ENCODE measurements around the gene LRRC27. TPM values are rescaled to one million over a fixed set of nuclear protein-coding genes. Genes with fewer than 3 reads are reported as not detected.
"Not testable (repeated sequence)": the region's sequence is repeated elsewhere in the genome, so short reads cannot be mapped to it uniquely, and the experiment has no call there.

LRRC27 gene
- total RNA-seq, result 3.8 TPM
- long read RNA-seq, partial matches to known transcripts, result 3 of 6 reads
- long read RNA-seq, other reads (novel, unspliced or antisense), result 3 of 6 reads

DNA sequence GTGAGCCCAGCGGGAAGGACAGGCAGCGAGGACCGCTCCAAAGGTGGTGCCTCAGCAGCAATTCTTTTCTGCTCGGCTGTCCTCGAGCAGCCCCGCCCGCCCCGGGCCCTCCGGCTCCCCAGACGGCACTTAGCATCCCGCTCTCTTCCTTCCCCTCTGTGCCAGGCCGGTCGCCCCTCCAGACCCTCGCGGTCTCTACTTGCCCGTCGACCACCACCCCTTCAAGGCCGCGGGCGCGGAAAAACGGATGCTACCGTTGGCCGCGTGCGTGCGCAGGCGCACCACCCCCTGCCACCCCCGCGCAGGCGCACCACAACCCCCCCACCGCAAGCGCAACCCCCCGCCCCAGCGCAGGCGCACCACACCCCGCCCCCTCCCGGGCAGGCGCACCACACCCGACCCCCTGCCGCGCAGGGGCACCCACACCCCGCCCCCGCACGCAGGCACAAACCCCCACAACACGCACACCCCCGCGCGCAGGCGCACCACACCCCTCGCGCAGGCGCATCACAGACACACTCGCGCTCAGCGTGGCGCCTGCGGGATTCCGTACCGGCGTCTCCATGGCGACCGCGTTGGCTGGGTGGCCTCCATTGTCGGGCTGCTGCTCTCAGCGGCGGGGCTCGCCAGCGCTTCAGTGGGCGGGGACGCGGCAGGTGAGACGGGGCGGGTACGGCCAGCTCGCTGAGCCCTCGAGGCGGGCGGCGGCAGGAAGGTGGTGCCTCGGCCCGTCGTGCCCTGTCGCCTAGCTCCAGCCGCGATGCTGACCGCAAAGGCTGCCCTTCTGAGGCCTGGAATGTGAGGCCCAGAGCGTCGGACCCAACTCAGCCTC is at the start of gene LRRC27:
LRRC27 (plus strand) TSS at position 593 of the 832 bp plus-strand sequence. CDS start 1,332 bp downstream, outside the sequence.
- intact Hi-C loops (cut with DNase I), result loop anchor here (2.0 kb wide), 1 partner anchor 23 kb away; no protein-coding TSS in a partner anchor
- peak; percentile 98 for DNase-seq (ENCODE audit: low spot score)

DNA sequence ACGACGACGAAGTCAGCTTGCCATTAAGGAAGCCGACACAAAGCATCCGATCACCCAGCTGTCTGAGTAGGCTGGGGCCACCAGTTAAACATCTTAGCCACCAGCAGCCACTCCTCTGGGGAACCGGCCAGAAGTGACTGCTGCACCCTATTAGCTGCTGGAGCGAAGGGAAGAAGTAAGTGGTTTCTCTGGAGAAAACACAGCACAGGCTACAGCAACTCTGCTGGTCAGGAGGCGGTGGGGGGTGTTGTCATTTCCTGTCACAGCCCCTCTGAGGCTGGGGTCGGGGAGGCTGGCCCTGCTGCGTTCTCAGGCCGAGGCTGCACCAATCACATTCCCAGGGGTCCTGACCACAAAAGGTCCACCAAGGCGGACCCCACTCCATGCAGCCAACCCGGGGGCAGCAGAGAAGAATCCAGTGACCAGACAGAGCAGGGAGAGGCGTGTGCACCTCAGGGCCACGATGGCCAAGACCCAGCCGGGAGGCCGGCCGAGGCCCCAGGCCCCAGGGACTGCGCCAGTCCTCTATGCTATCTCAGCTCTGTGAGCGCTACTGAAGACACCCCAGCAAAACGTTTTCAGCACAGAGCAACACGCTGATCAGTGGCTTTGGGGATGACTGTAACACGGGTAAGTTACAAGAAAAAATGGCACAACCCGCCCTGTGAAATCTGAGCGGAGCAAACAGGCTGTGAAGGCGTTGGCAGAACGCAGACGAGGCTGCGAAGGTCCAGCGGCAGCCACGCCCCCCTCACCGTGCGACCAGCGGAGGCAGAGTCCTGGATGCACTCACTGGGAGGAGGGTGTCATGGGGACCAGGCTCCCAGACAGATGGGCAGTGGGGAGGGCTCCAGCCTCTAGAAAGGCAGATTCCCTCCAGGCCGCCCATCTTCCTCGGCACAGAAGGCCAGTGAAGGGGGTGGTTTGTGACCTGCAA is 49.1 kb upstream of the LRRC27 start:
- intact Hi-C loops (cut with DNase I), result no loop called here
- DNase-seq (ENCODE audit: low spot score), result no peak

DNA sequence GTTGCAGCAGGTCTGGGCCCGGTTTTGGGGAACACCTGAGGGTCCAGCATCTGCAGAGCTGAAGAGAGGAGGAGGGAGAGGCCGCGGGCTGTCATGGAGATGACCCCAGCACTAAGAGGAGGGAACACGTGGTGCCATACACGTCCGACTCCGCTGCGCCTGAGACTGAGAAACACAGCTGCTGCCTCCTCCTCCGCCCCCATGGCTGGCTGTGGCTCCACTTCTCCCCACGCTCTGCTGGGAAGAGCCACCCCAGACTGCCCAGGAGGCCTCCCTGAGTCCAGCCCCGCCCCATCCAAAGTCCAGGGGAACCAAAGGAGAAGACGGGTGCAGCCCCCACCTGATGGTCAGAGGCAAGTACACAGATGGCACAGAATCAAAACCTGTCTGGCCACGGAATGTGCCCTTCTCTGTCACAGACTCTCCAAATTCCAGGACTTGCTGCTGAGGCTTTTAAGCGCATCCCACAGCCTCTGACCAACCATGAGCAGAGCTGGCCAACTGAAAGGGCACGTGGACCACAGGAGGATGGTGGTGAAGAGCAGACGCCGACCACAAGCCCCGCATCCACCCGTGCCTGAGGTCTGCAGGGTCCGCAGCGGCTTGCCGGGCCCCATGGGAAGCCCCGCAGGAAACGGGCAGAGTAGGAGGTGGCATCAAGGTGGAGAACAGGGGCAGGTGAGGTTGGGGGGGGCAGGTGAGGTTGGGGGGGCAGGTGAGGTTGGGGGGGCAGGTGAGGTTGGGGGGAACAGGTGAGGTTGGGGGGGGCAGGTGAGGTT is 48.2 kb upstream of the LRRC27 start:
- no peak for DNase-seq (ENCODE audit: low spot score)
- intact Hi-C loops (cut with DNase I), result no loop called here

DNA sequence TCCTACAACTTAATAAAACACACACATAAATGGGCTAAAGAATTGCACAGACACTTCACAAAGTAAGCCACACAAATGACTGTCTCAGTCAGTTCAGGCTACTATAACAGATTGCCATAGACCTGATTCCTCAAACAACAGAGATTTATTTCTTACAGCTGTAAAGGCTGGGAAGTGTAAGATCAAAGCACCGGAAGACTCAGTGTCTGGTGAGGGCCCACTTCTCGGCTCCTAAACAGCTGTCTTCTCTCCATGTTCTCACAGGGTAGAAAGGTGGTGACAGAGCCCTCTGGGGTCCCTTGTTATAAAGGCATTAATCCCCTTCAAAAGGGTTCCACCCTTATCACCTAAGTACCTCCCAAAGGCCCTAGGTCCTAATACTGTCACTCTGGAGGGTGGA is 42.6 kb upstream of the LRRC27 start:
- intact Hi-C loops (cut with DNase I), result no loop called here
- DNase-seq (ENCODE audit: low spot score), result no peak

DNA sequence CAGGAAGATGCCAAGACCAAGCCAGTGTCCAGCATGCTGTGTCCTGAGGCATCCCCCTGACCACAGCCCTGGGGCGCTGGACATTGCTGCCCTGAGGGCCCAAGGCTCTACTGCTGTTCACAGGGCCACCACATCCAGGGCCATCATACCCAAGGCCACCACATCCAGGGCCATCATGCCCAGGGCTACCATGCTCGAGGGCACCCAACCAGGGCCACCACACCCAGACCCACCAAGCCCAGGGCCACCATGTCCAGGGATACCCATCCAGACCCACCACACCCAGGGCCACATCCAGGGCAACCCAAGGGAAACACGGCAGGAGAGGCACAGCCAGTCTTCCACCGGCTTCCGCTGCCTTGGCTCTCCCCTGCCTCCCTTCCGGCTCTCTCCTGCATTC is 41.4 kb upstream of the LRRC27 start:
- no peak for DNase-seq (ENCODE audit: low spot score)
- intact Hi-C loops (cut with DNase I), result no loop called here

DNA sequence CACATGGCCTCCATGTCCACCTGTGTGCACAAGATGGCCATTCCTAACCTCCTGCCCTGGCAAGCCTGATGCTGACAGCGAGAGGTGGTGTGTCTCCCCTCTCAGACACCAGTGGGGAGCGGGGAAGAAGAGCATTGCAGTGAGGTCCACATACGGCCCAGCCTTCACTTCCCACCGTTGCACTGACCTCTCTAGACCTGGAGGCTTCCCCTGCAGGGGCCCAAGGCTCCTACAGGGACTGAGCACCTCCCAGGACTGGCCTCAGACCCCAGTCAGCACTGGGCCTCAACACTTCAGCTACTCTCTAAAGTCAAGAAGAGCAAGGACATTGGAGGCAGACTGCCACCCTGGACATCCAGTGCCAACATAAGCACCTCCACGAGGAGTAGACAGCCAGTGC is 40.2 kb upstream of the LRRC27 start:
- intact Hi-C loops (cut with DNase I), result no loop called here
- DNase-seq (ENCODE audit: low spot score), result no peak

DNA sequence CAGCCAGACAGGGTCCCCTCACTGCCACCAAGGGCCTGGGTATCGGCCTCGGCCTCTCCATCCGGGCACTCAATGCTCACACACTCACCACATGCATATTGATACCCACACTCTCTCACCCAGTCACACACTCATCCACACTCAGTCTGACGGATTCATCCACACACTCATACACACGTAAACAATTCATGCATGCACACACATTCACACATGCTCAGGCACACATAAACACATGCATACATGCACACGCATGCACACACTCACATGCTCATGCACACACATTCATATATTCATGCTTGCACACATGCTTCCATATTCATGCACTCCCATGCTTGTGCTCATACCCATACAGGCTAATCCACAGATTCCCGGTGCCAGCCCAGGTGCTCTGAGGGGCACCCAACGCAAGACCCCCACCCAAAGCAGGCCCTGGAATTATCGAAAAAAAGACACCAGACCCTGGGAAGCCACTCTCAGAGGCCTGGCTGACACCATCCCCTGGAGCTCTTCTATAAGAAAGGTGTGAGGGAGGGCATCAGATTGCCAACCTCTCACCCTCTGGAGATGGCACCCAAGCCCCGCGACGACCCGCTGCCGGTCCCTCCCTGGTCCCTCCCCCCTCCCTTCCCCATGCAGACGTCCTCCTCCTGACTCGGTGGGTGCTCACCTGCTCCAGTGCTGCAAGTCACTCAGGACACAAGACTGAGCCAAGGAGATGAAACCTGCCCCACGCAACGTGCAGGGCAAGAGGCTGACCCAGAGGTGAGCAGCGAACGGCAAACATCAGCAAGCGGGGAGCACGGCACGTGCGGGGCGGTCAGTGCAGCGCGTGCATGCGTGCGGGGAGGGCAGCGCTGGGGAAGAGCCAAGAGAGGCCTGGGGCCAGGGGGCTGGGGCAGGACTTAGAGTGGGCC is 39.4 kb upstream of the LRRC27 start:
- DNase-seq (ENCODE audit: low spot score), result peak; percentile 31
- intact Hi-C loops (cut with DNase I), result no loop called here

DNA sequence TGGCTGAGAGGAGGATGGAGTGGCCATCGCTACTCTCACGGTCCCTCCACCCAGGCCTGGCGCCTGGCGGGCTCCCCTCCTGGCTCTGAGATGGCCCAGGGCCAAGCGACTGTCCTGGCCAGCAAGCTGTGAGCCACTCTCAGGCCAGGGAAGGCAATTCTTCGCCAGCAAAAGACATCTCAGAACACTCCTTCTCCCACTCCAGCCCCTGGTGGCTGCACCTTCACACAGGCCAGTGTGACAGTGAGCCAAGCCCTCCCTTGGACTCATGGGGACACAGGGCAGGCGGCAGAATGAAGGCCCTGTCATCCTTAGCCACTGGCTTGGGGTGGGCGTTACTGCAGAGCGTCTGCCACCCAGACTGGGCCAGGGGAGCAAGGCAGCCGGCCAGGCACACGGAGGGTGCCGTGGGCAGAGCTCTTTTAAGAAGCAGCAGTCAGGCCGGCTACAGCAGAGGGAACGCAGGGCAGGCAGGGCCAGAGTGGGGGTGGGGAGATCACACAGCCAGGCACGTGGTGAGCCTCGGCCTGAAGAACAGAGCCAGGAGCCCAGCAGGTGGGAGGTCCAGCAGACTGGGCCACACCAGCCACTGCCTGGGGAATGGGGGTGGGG is 38.7 kb upstream of the LRRC27 start:
- peak; percentile 75 for DNase-seq (ENCODE audit: low spot score)
- intact Hi-C loops (cut with DNase I), result no loop called here

DNA sequence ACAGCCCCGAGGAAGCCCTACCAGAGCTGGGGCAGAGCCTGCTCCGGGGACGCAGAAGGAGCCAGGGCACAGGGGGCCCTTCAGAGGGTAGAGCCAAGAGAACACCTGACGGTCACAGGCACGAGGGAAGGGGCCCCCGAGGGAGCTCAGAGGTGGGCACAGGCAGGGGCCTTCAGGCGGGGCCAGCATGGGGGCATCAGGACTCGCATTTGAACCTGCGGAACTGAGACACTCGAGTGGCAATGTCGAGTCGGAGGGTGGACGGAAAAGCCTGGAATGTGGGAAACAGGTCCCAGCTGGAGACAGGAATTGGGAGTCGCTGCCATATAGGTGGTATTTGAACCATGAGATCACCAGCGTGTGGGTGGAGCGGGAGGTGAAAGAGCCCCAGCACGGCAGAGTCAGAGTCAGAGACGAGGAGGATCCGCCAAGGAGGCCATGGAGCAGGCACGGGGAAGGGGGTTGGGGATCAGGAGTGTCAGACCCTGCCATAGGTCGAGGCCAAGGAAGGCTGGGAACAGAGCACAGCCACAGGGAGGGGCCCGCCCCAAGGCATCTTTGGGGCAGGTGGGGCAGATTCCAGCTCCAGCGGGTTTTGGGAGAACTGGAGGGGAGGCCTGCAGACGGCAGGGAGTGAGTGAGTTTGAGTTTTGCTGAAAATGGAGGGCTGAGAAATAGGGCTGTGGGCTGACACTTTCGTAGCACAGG is 38.0 kb upstream of the LRRC27 start:
- intact Hi-C loops (cut with DNase I), result no loop called here
- peak; percentile 74 for DNase-seq (ENCODE audit: low spot score)

DNA sequence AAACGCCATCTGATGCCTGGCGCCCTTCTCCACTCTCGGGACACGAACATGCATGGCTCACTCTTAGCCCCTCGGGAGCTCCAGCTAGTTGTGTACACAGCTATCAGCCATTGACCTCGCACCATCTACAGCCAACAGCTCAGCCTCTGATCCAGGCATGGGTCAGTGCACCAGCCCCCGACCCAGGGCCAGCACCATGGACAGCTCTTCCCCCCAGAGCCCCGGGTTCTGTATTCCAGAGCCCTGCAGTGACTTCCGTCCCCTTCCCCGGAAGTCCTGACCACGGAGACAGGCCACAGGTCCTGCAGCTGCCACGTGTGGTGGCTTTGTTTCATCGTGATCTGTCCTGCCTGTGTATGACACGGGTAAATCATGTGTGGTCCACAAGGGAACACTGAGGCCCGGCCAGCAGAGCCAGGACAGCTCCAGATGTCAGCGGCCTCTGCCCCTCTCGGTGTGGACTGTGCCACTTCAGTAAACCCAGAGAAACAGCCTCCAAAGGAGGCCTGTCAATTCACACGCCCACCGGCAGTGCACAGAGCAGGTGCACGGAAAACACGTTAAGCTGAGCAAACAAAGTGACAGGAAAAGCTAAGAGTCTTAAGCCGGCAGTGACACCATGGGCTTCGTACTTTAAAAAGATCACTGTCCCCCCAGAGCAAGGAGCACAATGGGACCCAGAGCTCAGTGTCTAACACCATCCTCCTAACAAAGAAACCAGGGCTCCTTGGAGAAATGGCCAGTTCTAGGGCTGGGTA is 37.3 kb upstream of the LRRC27 start:
- intact Hi-C loops (cut with DNase I), result no loop called here
- peak; percentile 49 for DNase-seq (ENCODE audit: low spot score)

DNA sequence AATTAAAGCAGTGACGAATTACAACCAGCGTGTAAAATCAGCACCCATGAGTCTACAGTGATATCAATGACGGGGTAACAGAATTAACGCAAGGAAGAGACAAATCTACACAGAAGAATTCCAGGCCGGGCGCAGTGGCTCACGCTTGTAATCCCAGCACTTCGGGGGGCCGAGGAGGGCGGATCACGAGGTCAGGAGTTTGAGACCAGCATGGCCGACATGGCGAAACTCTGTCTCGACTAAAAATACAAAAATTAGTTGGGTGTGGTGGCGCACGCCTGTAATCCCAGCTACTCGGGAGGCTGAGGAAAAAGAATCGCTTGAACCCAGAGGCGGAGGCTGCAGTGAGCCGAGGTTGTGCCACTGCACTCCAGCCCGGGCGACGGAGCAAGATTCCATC is 36.5 kb upstream of the LRRC27 start:
- peak; percentile 70 for DNase-seq (ENCODE audit: low spot score)
- intact Hi-C loops (cut with DNase I), result not testable (repeated sequence)

DNA sequence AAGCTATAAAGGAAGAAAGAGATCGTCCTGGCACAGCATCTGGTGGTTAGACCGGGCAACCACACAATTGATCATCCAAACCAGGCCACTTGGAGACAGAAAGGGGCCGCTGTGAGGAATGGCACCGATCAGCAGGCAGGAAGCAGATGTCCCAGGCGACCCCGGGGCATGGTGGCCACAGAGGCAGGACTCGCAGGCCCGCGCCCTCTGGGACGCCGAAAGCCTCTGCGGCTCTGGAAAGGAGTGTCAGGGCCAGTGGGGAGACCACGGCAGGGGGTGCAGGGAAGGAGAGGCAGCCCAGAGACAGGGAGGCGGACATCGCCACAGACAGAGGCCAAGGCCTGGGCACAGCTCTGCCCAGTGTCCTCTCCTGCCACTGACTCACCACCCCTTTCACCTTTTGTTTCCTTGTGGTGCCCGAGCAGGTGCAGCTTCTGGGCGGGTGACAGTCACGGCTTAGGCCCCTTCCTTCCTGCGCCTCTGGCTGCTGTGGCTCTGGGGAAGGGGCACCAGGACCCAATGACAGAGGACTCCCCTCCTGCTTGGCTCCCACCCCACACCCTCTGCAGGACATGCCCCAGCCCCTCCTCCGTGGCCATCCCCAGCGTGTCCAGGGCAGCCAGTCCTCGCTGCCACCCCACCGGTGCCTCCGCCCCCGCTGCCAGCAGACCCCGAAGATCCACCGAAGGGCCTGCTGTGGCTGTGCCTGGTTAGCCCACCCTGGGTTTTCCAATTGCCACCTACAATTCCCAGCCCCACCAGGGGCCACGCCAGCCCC is 35.1 kb upstream of the LRRC27 start:
- peak; percentile 66 for DNase-seq (ENCODE audit: low spot score)
- intact Hi-C loops (cut with DNase I), result no loop called here

DNA sequence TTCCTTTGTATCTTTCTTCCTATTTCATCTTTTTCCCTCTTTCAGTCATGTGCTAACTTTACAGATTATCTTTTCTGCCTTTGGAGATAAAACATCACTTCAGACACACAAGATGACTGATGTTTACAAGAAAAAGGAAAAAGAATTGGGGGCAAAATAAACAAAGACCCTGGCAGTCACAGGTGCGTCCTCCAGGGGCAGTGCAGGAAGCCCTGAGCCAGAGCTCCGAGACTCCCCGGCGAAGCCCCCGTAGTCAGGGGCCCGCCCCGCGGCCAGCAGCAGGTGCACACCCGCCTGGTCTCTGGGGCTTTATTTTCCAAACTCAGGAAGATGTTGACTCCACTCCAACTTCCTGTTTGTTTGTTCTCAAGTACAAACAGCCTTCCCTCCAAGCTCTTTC is 34.5 kb upstream of the LRRC27 start:
- DNase-seq (ENCODE audit: low spot score), result peak; percentile 39
- intact Hi-C loops (cut with DNase I), result no loop called here

DNA sequence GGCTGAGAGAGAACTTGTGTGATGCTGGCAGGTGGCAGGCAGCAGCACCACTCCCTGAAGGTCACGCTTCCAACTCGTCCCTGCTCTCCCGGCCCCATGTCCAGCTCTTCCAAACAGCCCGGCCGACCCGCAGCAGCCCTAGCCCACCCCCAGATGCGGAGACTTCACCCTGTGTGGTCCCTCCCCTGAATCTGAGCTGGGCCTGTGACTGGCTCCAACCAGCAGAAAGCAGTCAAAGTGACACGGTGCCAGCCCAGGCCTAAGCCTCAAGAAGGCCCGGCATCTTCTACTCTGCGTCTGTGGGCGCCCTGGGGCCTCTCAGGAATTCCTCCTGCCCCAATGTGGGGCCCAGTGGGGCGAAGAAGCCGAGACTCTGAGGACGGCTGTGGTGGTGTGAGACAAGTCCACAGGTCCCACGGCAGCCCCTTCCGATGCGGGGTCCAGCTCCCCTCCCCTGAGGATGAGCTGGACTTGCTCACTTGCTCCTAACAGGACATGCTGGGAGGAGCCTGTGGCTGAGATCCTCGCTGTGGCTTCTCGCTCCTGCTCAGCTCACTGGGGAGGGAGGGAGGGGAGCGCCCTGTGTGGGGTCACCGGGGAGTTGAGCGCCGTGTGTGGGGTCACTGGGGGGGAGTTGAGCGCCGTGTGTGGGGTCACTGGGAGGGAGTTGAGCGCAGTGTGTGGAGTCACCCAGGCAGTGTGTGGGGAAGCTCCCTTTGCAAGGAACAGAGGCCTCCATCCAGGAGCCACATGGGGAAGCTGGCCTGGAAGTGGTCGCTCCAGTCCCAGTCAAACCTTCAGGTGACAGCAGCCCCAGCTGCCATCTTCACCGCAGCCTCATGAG is 33.7 kb upstream of the LRRC27 start:
- intact Hi-C loops (cut with DNase I), result no loop called here
- DNase-seq (ENCODE audit: low spot score), result peak; percentile 56
